ENCODE results near the gene THRB.
A peak's percentile ranks its signal among the peaks of the same experiment; 100 is the strongest.

Gene THRB

GRCh38 chr3:24151594-24151993 is 343.1 kb downstream of the THRB start:
- TF ChIP-seq CTCF (IDR thresholded peaks at IDR 0.05; ENCODE audit: low read length, missing control alignments): no peak
- H3K4me3 ChIP-seq (replicated peaks; ENCODE audit: low read depth, low read length): no peak overlapping the region
- DNase-seq (ENCODE audit: low read depth): peak; percentile 81

DNA sequence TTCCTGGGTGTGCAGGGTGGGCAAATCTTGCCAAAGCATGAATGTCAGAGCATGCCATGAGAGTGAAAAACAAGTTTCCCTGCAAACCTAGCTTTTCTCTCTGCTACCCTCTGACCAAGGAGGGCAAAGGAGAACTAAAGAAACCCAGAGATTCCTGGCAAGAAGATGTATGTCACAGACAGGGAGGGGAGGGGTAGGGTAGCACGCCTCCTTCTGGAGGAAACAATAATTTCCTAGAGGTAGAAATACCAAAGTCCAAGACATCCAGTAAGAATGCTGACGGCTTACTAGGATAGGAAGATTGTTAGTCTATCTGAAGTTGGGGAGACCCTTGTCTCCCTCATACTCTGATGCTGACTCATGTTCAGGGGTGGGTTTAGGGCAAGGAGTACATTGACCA is 345.6 kb downstream of the THRB start:
- TF ChIP-seq CTCF (IDR thresholded peaks at IDR 0.05; ENCODE audit: low read length, missing control alignments): peak; percentile 10
- no peak overlapping the region for H3K4me3 ChIP-seq (replicated peaks; ENCODE audit: low read depth, low read length)
- no peak for DNase-seq (ENCODE audit: low read depth)

DNA sequence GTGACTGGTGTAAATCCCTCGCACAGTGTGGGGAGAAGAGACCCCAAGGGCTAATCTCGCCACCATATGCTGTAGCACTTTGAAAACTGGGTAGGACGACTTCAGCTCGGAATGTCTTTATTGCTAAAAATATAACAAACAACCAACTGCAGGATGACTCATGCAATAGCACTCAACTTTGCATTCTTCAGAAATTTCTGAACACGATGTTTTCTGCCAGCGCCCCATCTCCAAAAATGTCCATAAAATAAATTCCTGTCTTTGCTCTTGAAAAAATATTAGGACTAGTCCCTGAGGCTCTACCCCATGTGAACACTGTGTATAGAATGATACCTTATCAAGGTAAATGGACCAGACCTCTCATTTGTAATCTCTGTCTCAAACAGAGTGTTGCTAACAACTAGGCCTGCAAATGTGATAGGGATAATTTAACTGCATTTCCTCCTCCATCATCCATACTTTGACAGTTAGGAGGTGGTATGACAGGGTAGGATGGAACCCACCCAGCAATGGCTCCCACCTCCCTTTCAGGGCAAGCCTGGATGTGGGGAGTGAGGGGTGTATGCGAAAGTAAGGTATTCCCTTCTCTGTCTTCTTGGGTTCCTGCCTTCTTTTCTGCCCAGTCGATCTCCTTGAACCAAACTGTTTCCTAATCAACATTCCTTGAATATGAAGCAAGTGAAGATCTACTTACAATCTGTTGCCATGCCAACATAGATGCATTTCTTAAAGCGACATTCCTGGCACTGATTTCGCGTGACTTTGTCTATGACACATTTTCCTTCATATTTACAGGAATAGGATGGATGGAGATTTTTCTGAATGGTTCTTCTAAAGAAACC is 348.4 kb downstream of the THRB start:
- TF ChIP-seq CTCF (IDR thresholded peaks at IDR 0.05; ENCODE audit: low read length, missing control alignments): no peak
- peak; percentile 91 for DNase-seq (ENCODE audit: low read depth)
- H3K4me3 ChIP-seq (replicated peaks; ENCODE audit: low read depth, low read length): no peak overlapping the region

DNA sequence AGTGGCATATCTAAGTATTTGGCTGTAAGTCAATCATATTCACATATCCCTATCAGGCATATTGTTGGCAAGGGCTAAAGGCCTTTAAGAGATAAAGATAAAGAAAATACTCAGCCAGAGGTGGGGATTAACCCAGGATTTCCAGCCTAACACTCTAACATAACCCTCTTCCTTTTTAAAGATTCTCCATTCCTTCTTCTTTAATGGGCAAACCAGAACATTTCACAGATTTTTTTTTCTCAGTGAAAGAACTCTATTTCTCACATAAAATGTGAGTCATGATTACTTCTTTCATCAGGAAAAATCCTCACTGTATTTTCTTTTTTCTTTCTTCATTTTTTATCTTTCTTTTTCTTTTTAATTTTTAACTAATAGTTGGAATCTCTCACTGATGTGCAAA is 349.2 kb downstream of the THRB start:
- no peak for TF ChIP-seq CTCF (IDR thresholded peaks at IDR 0.05; ENCODE audit: low read length, missing control alignments)
- peak; percentile 9 for DNase-seq (ENCODE audit: low read depth)
- H3K4me3 ChIP-seq (replicated peaks; ENCODE audit: low read depth, low read length): no peak overlapping the region

GRCh38 chr3:24142127-24142526 is 352.5 kb downstream of the THRB start:
- H3K4me3 ChIP-seq (replicated peaks; ENCODE audit: low read depth, low read length): no peak overlapping the region
- no peak for TF ChIP-seq CTCF (IDR thresholded peaks at IDR 0.05; ENCODE audit: low read length, missing control alignments)
- no peak for DNase-seq (ENCODE audit: low read depth)

GRCh38 chr3:24141548-24141947 is 353.1 kb downstream of the THRB start:
- DNase-seq (ENCODE audit: low read depth): no peak
- no peak for TF ChIP-seq CTCF (IDR thresholded peaks at IDR 0.05; ENCODE audit: low read length, missing control alignments)
- H3K4me3 ChIP-seq (replicated peaks; ENCODE audit: low read depth, low read length): no peak overlapping the region

Measured in fibroblast of pulmonary artery (primary cell).